K562 (cell line): ENCODE data around the gene CHAT. TPM values are rescaled to one million over a fixed set of nuclear protein-coding genes. Genes with fewer than 3 reads are reported as not detected.

ENCODE experiments used
- ATAC-seq: fragments of 200-7000 bp; cut with Tn5 transposase; 3 replicates; pipeline ENCODE4 v1.9.1; 2020; ENCODE audit warnings: moderate library complexity
- BruUV-seq: library from RNA; stranded (reverse); fragments of 400-500 nt; replicated peaks from 2 replicates; lab custom pipeline; 2021; lab: Mats Ljungman, UMichigan
- CTCF ChIA-PET: fragments of 300-600 bp; formaldehyde crosslinking; extraction: SDS; loops from one replicate; lab custom pipeline; 2021; ENCODE audit warnings: low intra/inter-chr PET ratio; lab: Yijun Ruan, JAX
- POLR2A ChIA-PET: fragments of 300-600, 350-650 bp; sonication (Branson Sonifier 250); formaldehyde crosslinking; extraction: SDS; loops from one replicate; lab custom pipeline; 2021; ENCODE audit warnings: antibody characterized with exemption, inconsistent platforms; lab: Yijun Ruan, JAX
- DNase-seq, 4 experiments: peaks; one replicate each; pipeline versions ENCODE4 v3.0.0 to v3.0.0-alpha.2; 2011 to 2018; ENCODE audit warnings: low spot score in 3 of 4, mixed read lengths in 3 of 4; ENCODE audit errors: extremely low read depth in 1 of 4
- FAIRE-seq: peaks from 2 replicates; lab custom pipeline; 2011; peaks lifted over from hg19 to GRCh38; lab: Jason Lieb, UNC
- H2AFZ ChIP-seq: 2 replicates; pipeline ENCODE4 v1.6.0; 2011; ENCODE audit warnings: low read depth, low read length, control low read depth, inconsistent platforms
- H3K27ac ChIP-seq: fragments of 200-600 bp; 3 replicates; pipeline ENCODE4 v1.8.0; 2011; ENCODE audit warnings: low read depth, mild to moderate bottlenecking, control low read depth, inconsistent platforms, low read length, moderate library complexity, mixed read lengths; ENCODE audit errors: extremely low read depth
- H3K27me3 ChIP-seq, 2 experiments: fragments of 300-600 bp in 1 of 2; 2 replicates in 1 of 2; 3 replicates in 1 of 2; pipeline versions ENCODE4 v1.6.0 to v1.8.0; 2011; ENCODE audit warnings: inconsistent platforms in 2 of 2, low read length in 2 of 2, mild to moderate bottlenecking in 1 of 2, mixed read lengths in 1 of 2, moderate library complexity in 1 of 2; ENCODE audit not compliant: control insufficient read depth in 2 of 2, insufficient read depth in 2 of 2
- H3K36me3 ChIP-seq: fragments of 300-600 bp; 3 replicates; pipeline ENCODE4 v1.8.0; 2011; ENCODE audit warnings: mild to moderate bottlenecking, low read length, inconsistent platforms; ENCODE audit not compliant: control insufficient read depth, insufficient read depth
- H3K4me1 ChIP-seq, 2 experiments: fragments of 200-600 bp in 1 of 2; replicated peaks in 1 of 2; 2 replicates in 1 of 2; 3 replicates in 1 of 2; pipeline versions ENCODE4 v1.5.1 to v1.8.0; 2011; ENCODE audit warnings: inconsistent platforms in 2 of 2, low read length in 2 of 2, mild to moderate bottlenecking in 1 of 2, mixed read lengths in 1 of 2, moderate library complexity in 1 of 2; ENCODE audit not compliant: control insufficient read depth in 2 of 2, insufficient read depth in 2 of 2
- H3K4me2 ChIP-seq: 2 replicates; pipeline ENCODE4 v1.6.1; 2011; ENCODE audit warnings: low read length, control low read depth, inconsistent platforms, mixed read lengths; ENCODE audit not compliant: insufficient read depth
- H3K4me3 ChIP-seq: fragments of 200-600 bp; sonication (generic), shearing (Covaris generic); 2 replicates; pipeline ENCODE4 v1.5.1; 2016; ENCODE audit warnings: control low read depth, inconsistent platforms
- H3K79me2 ChIP-seq: fragments of 200-600 bp; 3 replicates; pipeline ENCODE4 v1.8.0; 2011; ENCODE audit warnings: low read length, inconsistent platforms; ENCODE audit not compliant: control insufficient read depth, insufficient read depth
- H3K9ac ChIP-seq, 2 experiments: 2 replicates each; pipeline versions ENCODE4 v1.6.0 to v1.6.1; 2011; ENCODE audit warnings: low read depth in 2 of 2, low read length in 2 of 2, control low read depth in 1 of 2, inconsistent platforms in 1 of 2, mild to moderate bottlenecking in 1 of 2, mixed read lengths in 1 of 2; ENCODE audit not compliant: insufficient read depth in 1 of 2
- H3K9me1 ChIP-seq: one replicate; pipeline ENCODE4 v1.6.0; 2011; ENCODE audit warnings: inconsistent platforms, mild to moderate bottlenecking, low read length, moderate library complexity; ENCODE audit not compliant: control insufficient read depth, insufficient read depth
- H3K9me3 ChIP-seq: replicated peaks from 2 replicates; pipeline ENCODE4 v1.5.1; 2011; ENCODE audit warnings: low read depth, low read length, inconsistent platforms; ENCODE audit not compliant: control insufficient read depth, insufficient read depth
- H4K20me1 ChIP-seq: replicated peaks from 2 replicates; pipeline ENCODE4 v1.6.1; 2011; ENCODE audit warnings: low read length, inconsistent platforms, mixed read lengths; ENCODE audit not compliant: control insufficient read depth, insufficient read depth
- STAT5B ChIP-seq: fragments of 250-450 bp; sonication (Bioruptor Pico); IDR thresholded peaks from 2 replicates; pipeline ENCODE4 v1.8.0; 2021; ENCODE audit warnings: mild to moderate bottlenecking, inconsistent platforms
- TAF15 ChIP-seq: fragments of 200-400 bp; formaldehyde crosslinking; IDR thresholded peaks from 2 replicates; pipeline ENCODE4 v1.6.1; 2017; ENCODE audit warnings: mild to moderate bottlenecking, low read depth, low read length, moderate library complexity
- TCF3 ChIP-seq: sonication (generic); formaldehyde crosslinking; IDR thresholded peaks from 2 replicates; pipeline ENCODE4 v1.4.0; 2020; ENCODE audit warnings: mild to moderate bottlenecking, missing genetic modification reagents
- USF1 ChIP-seq: sonication (generic); formaldehyde crosslinking; IDR thresholded peaks from 2 replicates; pipeline ENCODE4 v1.9.0; 2022; ENCODE audit warnings: mild to moderate bottlenecking, missing genetic modification reagents
- USF2 ChIP-seq: sonication (generic); formaldehyde crosslinking; IDR thresholded peaks from 2 replicates; pipeline ENCODE4 v1.5.0; 2020; ENCODE audit warnings: missing genetic modification reagents
- ZNF174 ChIP-seq: fragments of 250-450 bp; sonication (Bioruptor Pico); IDR thresholded peaks from 2 replicates; pipeline ENCODE4 v1.4.0; 2020; ENCODE audit warnings: mild to moderate bottlenecking
- WGBS: fragments of 100-300 bp; shearing (Covaris generic); methylation state at CpG from one replicate; pipeline ENCODE4 v1.1.6; 2016; ENCODE audit warnings: low coverage, mixed read lengths; ENCODE audit not compliant: insufficient coverage; ENCODE audit errors: missing lambda C conversion rate; 5-methylcytosine and 5-hydroxymethylcytosine counted together
- in situ Hi-C: fragments of 300-500 bp; cut with MboI; formaldehyde crosslinking; loops from 4 replicates; pipeline ENCODE4 v1.15.0; 2018; ENCODE audit warnings: inconsistent platforms, mixed read lengths
- intact Hi-C: fragments of 100-400 bp; cut with micrococcal nuclease; formaldehyde crosslinking; loops from 2 replicates; pipeline ENCODE4 v1.14.2; 2022
- polyA plus RNA-seq, 8 experiments: library from polyadenylated mRNA; depleted of rRNA in 4 of 8; stranded (reverse) in 5 of 8; unstranded in 3 of 8; fragments of >200 nt; fragmentation: Nextera tagmentation in 2 of 8; fragmentation: Illumina TruSeq in 1 of 8; extraction: Ambion mirVana in 2 of 8; extraction: Trizol in 1 of 8; gene quantifications; 2 replicates each; pipeline versions ENCODE4 v1.2.1 to v1.2.3, GENCODE V29; 2011 to 2014; ENCODE audit warnings: inconsistent platforms in 1 of 8, missing spikeins in 1 of 8
- total RNA-seq, 7 experiments: library from RNA; depleted of rRNA in 6 of 7; stranded (reverse); fragments of >200 nt in 6 of 7; fragmentation: Illumina TruSeq in 2 of 7; extraction: Trizol in 2 of 7; gene quantifications; 2 replicates each; pipeline versions ENCODE4 v1.2.1 to v1.2.3, GENCODE V29; 2011 to 2021; ENCODE audit warnings: low replicate concordance in 1 of 7

The CHAT gene
- total and polyA plus RNA-seq, 9 of the 15 experiments (the other 6 are each of a cell fraction or from before 2014, with no cell fraction given): not detected

- DNase-seq: no peak
These were observed 13.8 kb upstream of the CHAT start for GRCh38 chr10:49600046-49600445.

More at GRCh38 chr10:49600046-49600445, 13.8 kb upstream of the CHAT start:
- peaks cover 0 to 15% of the 10 kb centered on the region in 2 experiments; a peak in 1 of 5 replicates for H3K27me3 ChIP-seq
- TF ChIP-seq STAT5B (no peak), TCF3 (CRISPR knock-in tag) (no peak), TAF15 (no peak), USF2 (CRISPR knock-in tag) (0 out of 2 replicates have a peak, but pooled peaks have one; percentile 15), ZNF174 (no peak), USF1 (CRISPR knock-in tag) (peak; percentile 53)
- CTCF ChIA-PET: no interaction called here
- no TSS peak for BruUV-seq
- ATAC-seq (no peak), FAIRE-seq (no peak)
- peaks cover 7% of the 10 kb centered on the region; the same call in 1 of the 2 replicates for H4K20me1 ChIP-seq
- 0% methylated on average over 8 of the region's 8 CpGs for WGBS
- H2AFZ ChIP-seq: no peak overlapping the region
- POLR2A ChIA-PET: no interaction called here
- no peak overlapping the region for H3K9ac ChIP-seq
- in situ Hi-C loops (no loop called here), intact Hi-C loops (no loop called here)
- H3K27ac ChIP-seq: no peak overlapping the region
- H3K36me3 ChIP-seq: no peaks in the 10 kb centered on the region
- H3K4me3 ChIP-seq: no peak overlapping the region
- H3K4me1 ChIP-seq: no peaks in the 10 kb centered on the region
- H3K4me2 ChIP-seq: no peak overlapping the region
- H3K9me1 ChIP-seq: no peaks in the 10 kb centered on the region
- H3K9me3 ChIP-seq: no peaks in the 10 kb centered on the region
- no peaks in the 10 kb centered on the region for H3K79me2 ChIP-seq
